Osteocyte (in vitro differentiated cells): ENCODE measurements around the gene CAST. TPM values are rescaled to one million over a fixed set of nuclear protein-coding genes. Genes with fewer than 3 reads are reported as not detected.

Source experiments
- DNase-seq: peaks from one replicate; pipeline ENCODE4 v3.0.0; 2021; ENCODE audit warnings: mixed read lengths; ENCODE audit not compliant: unreplicated experiment; ENCODE audit errors: extremely low spot score
- H3K27ac Mint-ChIP-seq: one replicate; pipeline ENCODE4 v1.8.0; 2021; ENCODE audit warnings: mild to moderate bottlenecking, mixed read lengths; ENCODE audit not compliant: unreplicated experiment
- H3K27me3 Mint-ChIP-seq: one replicate; pipeline ENCODE4 v1.8.0; 2021; ENCODE audit warnings: mixed read lengths; ENCODE audit not compliant: unreplicated experiment
- H3K36me3 Mint-ChIP-seq: one replicate; pipeline ENCODE4 v1.8.0; 2021; ENCODE audit warnings: mixed read lengths; ENCODE audit not compliant: unreplicated experiment
- H3K4me1 Mint-ChIP-seq: one replicate; pipeline ENCODE4 v1.8.0; 2021; ENCODE audit warnings: mixed read lengths; ENCODE audit not compliant: unreplicated experiment
- H3K4me3 Mint-ChIP-seq: one replicate; pipeline ENCODE4 v1.8.0; 2021; ENCODE audit warnings: mild to moderate bottlenecking, moderate library complexity, mixed read lengths; ENCODE audit not compliant: unreplicated experiment
- H3K9me3 Mint-ChIP-seq: one replicate; pipeline ENCODE4 v1.8.0; 2021; ENCODE audit warnings: mixed read lengths; ENCODE audit not compliant: unreplicated experiment
- total RNA-seq: library from RNA; stranded (reverse); gene quantifications from 2 replicates; pipeline ENCODE4 v1.2.1, GENCODE V29; 2021
- TF ChIP-seq, protein P1 (sequence below): fragments of 200-600 bp; sonication (generic); IDR thresholded peaks from 2 replicates; pipeline ENCODE4 v1.5.0; 2021; ENCODE audit warnings: antibody characterized with exemption, mild to moderate bottlenecking, moderate library complexity

The CAST gene
- total RNA-seq, 1 donor from 2014 or later, result 144 TPM

DNA sequence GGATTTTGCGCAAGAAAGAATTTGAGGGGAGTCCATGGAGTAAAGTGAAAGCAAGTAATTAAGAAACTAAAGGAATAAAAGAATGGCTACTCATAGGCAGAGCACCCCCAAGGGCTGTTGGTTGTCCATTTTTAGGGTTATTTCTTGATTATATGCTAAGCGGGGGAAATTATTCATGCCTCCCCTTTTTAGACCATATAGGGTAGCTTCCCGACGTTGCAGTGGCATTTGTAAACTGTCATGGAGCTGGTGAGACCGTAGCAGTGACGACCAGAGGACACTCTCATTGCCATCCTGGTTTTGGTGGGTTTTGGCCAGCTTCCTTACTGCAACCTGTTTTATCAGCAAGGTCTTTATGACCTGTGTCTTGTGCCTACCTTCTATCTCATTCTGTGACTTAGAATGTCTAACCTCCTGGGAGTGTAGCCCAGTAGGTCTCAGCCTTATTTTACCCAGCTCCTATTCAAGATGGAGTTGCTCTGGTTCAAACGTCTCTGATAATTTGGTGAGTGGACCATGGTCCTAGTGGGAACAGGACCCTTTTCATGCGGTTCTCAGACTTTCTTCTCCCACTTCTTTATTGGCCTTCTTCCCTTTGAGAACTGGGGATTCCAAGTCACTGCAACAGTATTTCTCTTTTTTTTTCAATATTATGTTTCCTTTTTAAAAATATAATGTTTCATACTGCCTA lies 146.8 kb downstream of the CAST start:
- H3K9me3 Mint-ChIP-seq, result no peaks in the 10 kb centered on the region
- peak overlapping the region; percentile 99 for H3K27ac Mint-ChIP-seq
- peak overlapping the region; percentile 96 for H3K4me3 Mint-ChIP-seq
- H3K4me1 Mint-ChIP-seq, result peaks cover 17% of the 10 kb centered on the region
- H3K27me3 Mint-ChIP-seq, result no peaks in the 10 kb centered on the region
- no peaks in the 10 kb centered on the region for H3K36me3 Mint-ChIP-seq
- TF ChIP-seq, protein P1, sequence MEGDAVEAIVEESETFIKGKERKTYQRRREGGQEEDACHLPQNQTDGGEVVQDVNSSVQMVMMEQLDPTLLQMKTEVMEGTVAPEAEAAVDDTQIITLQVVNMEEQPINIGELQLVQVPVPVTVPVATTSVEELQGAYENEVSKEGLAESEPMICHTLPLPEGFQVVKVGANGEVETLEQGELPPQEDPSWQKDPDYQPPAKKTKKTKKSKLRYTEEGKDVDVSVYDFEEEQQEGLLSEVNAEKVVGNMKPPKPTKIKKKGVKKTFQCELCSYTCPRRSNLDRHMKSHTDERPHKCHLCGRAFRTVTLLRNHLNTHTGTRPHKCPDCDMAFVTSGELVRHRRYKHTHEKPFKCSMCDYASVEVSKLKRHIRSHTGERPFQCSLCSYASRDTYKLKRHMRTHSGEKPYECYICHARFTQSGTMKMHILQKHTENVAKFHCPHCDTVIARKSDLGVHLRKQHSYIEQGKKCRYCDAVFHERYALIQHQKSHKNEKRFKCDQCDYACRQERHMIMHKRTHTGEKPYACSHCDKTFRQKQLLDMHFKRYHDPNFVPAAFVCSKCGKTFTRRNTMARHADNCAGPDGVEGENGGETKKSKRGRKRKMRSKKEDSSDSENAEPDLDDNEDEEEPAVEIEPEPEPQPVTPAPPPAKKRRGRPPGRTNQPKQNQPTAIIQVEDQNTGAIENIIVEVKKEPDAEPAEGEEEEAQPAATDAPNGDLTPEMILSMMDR, result no peak
- DNase-seq, result no peak

DNA sequence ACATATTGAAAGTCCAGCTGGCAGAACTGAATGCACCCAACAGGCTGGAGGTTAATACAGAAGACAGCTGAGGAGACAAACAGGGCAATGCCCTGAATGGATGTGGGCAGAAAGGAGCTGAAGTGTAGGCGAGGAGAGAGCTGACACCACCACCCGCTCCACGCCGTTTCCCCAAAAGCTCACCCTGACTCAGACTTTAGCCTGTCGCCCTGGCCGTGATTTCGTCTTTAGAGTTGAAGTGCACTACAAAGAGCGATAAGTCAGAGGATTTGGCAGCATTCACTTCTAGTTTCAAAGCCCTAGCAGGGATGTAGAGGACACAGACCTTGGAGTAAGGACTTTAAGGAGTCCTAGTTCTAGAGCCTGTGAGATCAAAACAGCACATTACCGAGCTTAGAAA lies 147.7 kb downstream of the CAST start:
- H3K9me3 Mint-ChIP-seq, result no peaks in the 10 kb centered on the region
- TF ChIP-seq, protein P1, result no peak
- H3K27me3 Mint-ChIP-seq, result no peaks in the 10 kb centered on the region
- H3K4me3 Mint-ChIP-seq, result no peak overlapping the region
- H3K27ac Mint-ChIP-seq, result no peak overlapping the region
- no peak for DNase-seq
- peaks cover 17% of the 10 kb centered on the region for H3K4me1 Mint-ChIP-seq
- H3K36me3 Mint-ChIP-seq, result no peaks in the 10 kb centered on the region

DNA sequence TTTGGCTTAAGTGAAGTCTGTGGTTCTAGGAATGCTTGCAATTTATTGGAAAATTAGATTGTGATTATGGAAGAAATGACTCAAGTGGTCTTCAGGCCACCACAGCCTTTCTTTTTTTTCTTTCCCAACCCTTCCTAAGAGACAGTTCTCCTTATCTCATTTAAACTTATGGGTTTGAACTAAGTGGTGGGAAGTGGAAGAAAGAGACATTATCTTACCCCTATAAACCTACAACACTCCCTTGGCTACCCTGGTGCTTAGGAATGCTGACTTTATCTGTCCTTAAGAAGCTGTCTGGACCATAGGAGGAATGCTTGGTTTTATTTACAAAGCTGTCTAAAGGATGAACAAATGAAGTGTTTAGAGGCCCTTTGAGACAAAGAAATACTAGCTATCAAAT lies 150.7 kb downstream of the CAST start:
- DNase-seq, result no peak
- TF ChIP-seq, protein P1, result no peak
- Mint-ChIP-seq H3K36me3 (no peaks in the 10 kb centered on the region), H3K4me1 (peaks cover 6% of the 10 kb centered on the region), H3K27me3 (no peaks in the 10 kb centered on the region), H3K27ac (no peak overlapping the region), H3K4me3 (no peak overlapping the region), H3K9me3 (no peaks in the 10 kb centered on the region)

DNA sequence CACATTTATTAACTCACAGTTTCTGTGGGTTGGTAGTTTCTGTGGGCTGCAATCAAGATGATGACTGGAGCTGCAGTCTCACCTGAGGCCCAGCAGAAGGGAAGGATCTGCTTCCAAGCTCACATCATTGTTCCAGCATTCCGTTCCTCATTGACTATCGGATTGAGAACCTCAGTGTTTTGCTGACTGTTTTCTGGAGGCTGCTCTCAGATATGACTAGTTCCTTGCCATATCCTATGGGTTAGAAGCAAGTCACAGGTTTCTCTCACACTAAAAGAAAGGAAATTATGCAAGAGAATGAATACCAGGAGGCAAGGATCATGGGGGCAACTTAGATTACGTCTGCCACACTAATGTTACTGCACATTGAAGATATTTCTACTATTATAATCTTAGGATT lies 151.9 kb downstream of the CAST start:
- no peaks in the 10 kb centered on the region for H3K9me3 Mint-ChIP-seq
- no peak for DNase-seq
- H3K27me3 Mint-ChIP-seq, result no peaks in the 10 kb centered on the region
- H3K36me3 Mint-ChIP-seq, result no peaks in the 10 kb centered on the region
- no peak overlapping the region for H3K4me3 Mint-ChIP-seq
- TF ChIP-seq, protein P1, result no peak
- H3K4me1 Mint-ChIP-seq, result no peaks in the 10 kb centered on the region
- no peak overlapping the region for H3K27ac Mint-ChIP-seq

DNA sequence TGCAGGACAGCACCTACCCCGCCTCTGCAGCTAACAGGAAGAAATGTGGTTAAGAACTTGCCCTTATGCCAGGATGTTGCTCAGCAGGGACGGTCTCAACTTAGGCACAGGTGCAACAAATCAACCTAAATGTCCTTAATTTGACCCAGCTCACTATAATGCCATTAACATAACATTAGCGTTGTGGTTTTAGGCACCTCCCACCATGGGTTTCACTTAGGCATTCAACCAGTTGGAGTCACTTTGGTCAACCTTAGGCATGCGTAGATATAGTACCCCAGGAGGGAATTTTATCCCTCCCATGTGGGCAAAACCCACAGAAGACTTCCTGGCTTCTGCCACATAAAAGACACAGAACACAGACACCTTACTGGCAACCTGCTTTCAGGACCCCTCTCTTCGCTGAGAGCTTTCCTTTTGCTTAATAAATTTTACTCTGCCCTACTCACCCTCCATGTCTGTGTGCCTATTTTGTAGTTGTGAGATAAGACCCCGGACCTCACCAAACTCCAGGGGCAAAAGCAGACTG lies 154.3 kb downstream of the CAST start:
- H3K9me3 Mint-ChIP-seq, result no peaks in the 10 kb centered on the region
- TF ChIP-seq, protein P1, result no peak
- H3K27ac Mint-ChIP-seq, result no peak overlapping the region

More for the DNA sequence above, 154.3 kb downstream of the CAST start:
- H3K27me3 Mint-ChIP-seq, result no peaks in the 10 kb centered on the region
- DNase-seq, result no peak
- H3K4me3 Mint-ChIP-seq, result no peak overlapping the region
- no peaks in the 10 kb centered on the region for H3K36me3 Mint-ChIP-seq
- peaks cover 8% of the 10 kb centered on the region for H3K4me1 Mint-ChIP-seq
